SU-DHL-6 (cell line): ENCODE measurements around the gene KCNJ16.

Source experiments
- H2AFZ ChIP-seq: fragments of 200-600 bp; sonication (generic); 2 replicates; pipeline ENCODE4 v1.6.1; 2014; ENCODE audit warnings: low read depth, mild to moderate bottlenecking, moderate library complexity, mixed read lengths, antibody characterized with exemption, low read length; ENCODE audit not compliant: severe bottlenecking
- H3F3A ChIP-seq: fragments of 200-600 bp; shearing (Covaris generic); 2 replicates; pipeline ENCODE4 v1.6.0; 2016; ENCODE audit warnings: antibody characterized with exemption, mild to moderate bottlenecking; ENCODE audit not compliant: insufficient read depth
- H3K27ac ChIP-seq: fragments of 200-600 bp; sonication (generic); 2 replicates; pipeline ENCODE4 v1.5.1; 2016; ENCODE audit warnings: low read depth, mild to moderate bottlenecking, low read length, moderate library complexity, mixed read lengths
- H3K27me3 ChIP-seq: fragments of 200-600 bp; sonication (generic), shearing (Covaris generic); 2 replicates; pipeline ENCODE4 v1.6.0; 2014; ENCODE audit warnings: mild to moderate bottlenecking, low read length
- H3K36me3 ChIP-seq: fragments of 200-600 bp; sonication (generic); 2 replicates; pipeline ENCODE4 v1.6.1; 2014; ENCODE audit warnings: mild to moderate bottlenecking, low read length, mixed read lengths
- H3K4me2 ChIP-seq: fragments of 300-600, 200-600 bp; shearing (Covaris generic), sonication (generic); 2 replicates; pipeline ENCODE4 v1.6.0; 2014; ENCODE audit warnings: low read length, low read depth, mild to moderate bottlenecking; ENCODE audit not compliant: poor library complexity, severe bottlenecking
- H3K4me3 ChIP-seq: fragments of 200-600 bp; sonication (generic); 2 replicates; pipeline ENCODE4 v1.5.1; 2014; ENCODE audit warnings: antibody characterized with exemption, low read length, mild to moderate bottlenecking, mixed read lengths; ENCODE audit not compliant: insufficient read depth, poor library complexity, severe bottlenecking
- H3K79me2 ChIP-seq: fragments of 200-600 bp; sonication (generic); 2 replicates; pipeline ENCODE4 v1.6.1; 2014; ENCODE audit warnings: mild to moderate bottlenecking, low read length, moderate library complexity; ENCODE audit not compliant: insufficient read depth
- H3K9ac ChIP-seq: fragments of 200-600 bp; sonication (generic); 2 replicates; pipeline ENCODE4 v1.7.0; 2014; ENCODE audit warnings: mild to moderate bottlenecking, low read length
- H3K9me2 ChIP-seq: fragments of 200-600 bp; sonication (generic); replicated peaks from 2 replicates; pipeline ENCODE4 v1.6.1; 2014; ENCODE audit warnings: low read length; ENCODE audit not compliant: insufficient read depth
- H3K9me3 ChIP-seq: fragments of 200-600 bp; sonication (generic); 2 replicates; pipeline ENCODE4 v1.6.1; 2014; ENCODE audit warnings: low read length, mixed read lengths; ENCODE audit not compliant: insufficient read depth
- H4K20me1 ChIP-seq: fragments of 200-600 bp; sonication (generic); 2 replicates; pipeline ENCODE4 v1.6.1; 2014; ENCODE audit warnings: low read depth, mild to moderate bottlenecking, antibody characterized with exemption, low read length, moderate library complexity, mixed read lengths
- CTCF ChIP-seq: fragments of 200-600 bp; sonication (generic); IDR thresholded peaks from one replicate; pipeline ENCODE4 v1.5.1; 2017; ENCODE audit warnings: antibody characterized with exemption, mild to moderate bottlenecking, low read length, moderate library complexity; ENCODE audit not compliant: insufficient read depth, poor library complexity, severe bottlenecking
- EZH2phosphoT487 ChIP-seq: fragments of 200-600 bp; sonication (generic), shearing (Covaris generic); conservative IDR thresholded peaks from 2 replicates; pipeline ENCODE4 v1.6.1; 2018; ENCODE audit warnings: mild to moderate bottlenecking, antibody characterized with exemption, low read length, moderate library complexity, mixed read lengths

KCNJ16 gene

GRCh38 chr17:70074956-70075355 is at the start of gene KCNJ16:
Gene KCNJ16, plus strand, starts transcription at chr17:70075225. Its CDS starts 56,863 bp downstream, at chr17:70132088.
- Histone ChIP-seq H3K4me2 (no peak within 1 kb of the TSS), H3K9me3 (no peaks in the 10 kb centered on the region), H3K9ac (no peak within 1 kb of the TSS), H3K36me3 (no peaks in the 10 kb centered on the region), H3F3A (no peaks in the 10 kb centered on the region), H3K9me2 (no peaks in the 10 kb centered on the region), H2AFZ (no peak within 1 kb of the TSS), H3K79me2 (no peaks in the 10 kb centered on the region), H3K27me3 (no peaks in the 10 kb centered on the region), H3K27ac (no peak within 1 kb of the TSS), H3K4me3 (no peak within 1 kb of the TSS), H4K20me1 (no peaks in the 10 kb centered on the region)
- TF ChIP-seq CTCF (no peak), EZH2phosphoT487 (no peak)

- no peak overlapping the region for H3K27ac ChIP-seq
These were observed 46.6 kb upstream of the KCNJ16 start for GRCh38 chr17:70028397-70028796.

GRCh38 chr17:70028978-70029767 is 45.9 kb upstream of the KCNJ16 start:
- Histone ChIP-seq H3K9me2 (no peaks in the 10 kb centered on the region), H3K27ac (no peak overlapping the region), H3K4me2 (no peak overlapping the region), H3K9me3 (no peaks in the 10 kb centered on the region), H3F3A (no peaks in the 10 kb centered on the region), H3K9ac (no peak overlapping the region), H4K20me1 (no peaks in the 10 kb centered on the region), H3K4me3 (no peak overlapping the region), H3K79me2 (no peaks in the 10 kb centered on the region), H3K27me3 (no peaks in the 10 kb centered on the region), H2AFZ (no peak overlapping the region), H3K36me3 (no peaks in the 10 kb centered on the region)
- TF ChIP-seq CTCF = no peak
- no peak for TF ChIP-seq EZH2phosphoT487

More at GRCh38 chr17:70028397-70028796, 46.6 kb upstream of the KCNJ16 start:
- H3K9ac ChIP-seq = no peak overlapping the region
- TF ChIP-seq EZH2phosphoT487 = no peak
- TF ChIP-seq CTCF = no peak
- no peak overlapping the region for H3K4me2 ChIP-seq
- no peaks in the 10 kb centered on the region for H3K36me3 ChIP-seq
- H2AFZ ChIP-seq = no peak overlapping the region
- no peaks in the 10 kb centered on the region for H3F3A ChIP-seq
- H4K20me1 ChIP-seq = no peaks in the 10 kb centered on the region
- no peaks in the 10 kb centered on the region for H3K9me3 ChIP-seq
- H3K9me2 ChIP-seq = no peaks in the 10 kb centered on the region
- H3K4me3 ChIP-seq = no peak overlapping the region
- H3K27me3 ChIP-seq = no peaks in the 10 kb centered on the region
- no peaks in the 10 kb centered on the region for H3K79me2 ChIP-seq
